Measurements from ENCODE around the gene SLC6A18. TPM values are rescaled to one million over a fixed set of nuclear protein-coding genes. Genes with fewer than 3 reads are reported as not detected.
"Not testable (repeated sequence)": the region's sequence is repeated elsewhere in the genome, so short reads cannot be mapped to it uniquely, and the experiment has no call there.

Gene SLC6A18
- total RNA-seq, 2 donors from 2014 or later, result 0.11 TPM; not detected in 1

DNA sequence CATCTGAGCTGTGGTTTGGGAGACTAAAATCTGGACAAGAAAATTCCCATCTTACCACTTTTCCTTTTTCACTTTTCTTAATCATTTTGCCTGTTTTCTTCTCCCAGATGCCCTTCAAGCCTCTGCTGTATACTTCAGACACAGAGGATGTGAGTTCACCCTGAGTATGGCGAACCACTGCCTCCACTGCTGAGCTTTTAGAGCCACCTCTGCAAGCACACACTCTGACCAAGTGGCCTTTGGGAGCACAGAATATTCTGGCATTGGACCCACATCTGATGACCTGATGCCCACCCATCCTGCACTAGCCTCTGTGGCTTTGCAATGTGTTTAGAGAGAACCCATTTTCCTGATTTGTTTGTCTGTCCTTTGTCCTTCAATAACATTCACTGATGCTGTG, 37.2 kb downstream of the SLC6A18 start:
- DNase-seq (no peak), ATAC-seq (no peak)

DNA sequence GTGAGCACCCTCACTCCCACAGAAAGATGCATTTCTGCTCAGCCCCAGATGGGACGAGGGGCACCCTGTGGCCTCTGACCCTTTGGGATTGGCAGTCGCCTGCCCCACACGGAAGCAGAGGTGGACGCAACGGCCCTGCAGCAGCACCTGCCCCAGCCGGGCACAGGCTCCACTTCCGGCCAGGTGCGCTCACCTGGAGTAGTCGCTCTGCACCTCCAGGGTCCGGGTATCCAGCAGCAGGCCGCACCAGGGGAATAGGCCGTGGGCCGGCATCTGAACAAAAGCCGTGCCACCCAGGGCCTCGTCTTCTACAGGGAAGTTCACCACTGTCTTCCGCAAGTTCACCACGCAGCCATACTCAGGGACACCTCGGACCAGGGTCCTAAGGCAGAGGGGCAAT, 39.0 kb downstream of the SLC6A18 start:
- no peak for ATAC-seq
- intact Hi-C loops (cut with DNase I, micrococcal nuclease), result no loop called here
- no peak for DNase-seq

More for the DNA sequence above, 37.2 kb downstream of the SLC6A18 start:
- intact Hi-C loops (cut with DNase I, micrococcal nuclease), result no loop called here

DNA sequence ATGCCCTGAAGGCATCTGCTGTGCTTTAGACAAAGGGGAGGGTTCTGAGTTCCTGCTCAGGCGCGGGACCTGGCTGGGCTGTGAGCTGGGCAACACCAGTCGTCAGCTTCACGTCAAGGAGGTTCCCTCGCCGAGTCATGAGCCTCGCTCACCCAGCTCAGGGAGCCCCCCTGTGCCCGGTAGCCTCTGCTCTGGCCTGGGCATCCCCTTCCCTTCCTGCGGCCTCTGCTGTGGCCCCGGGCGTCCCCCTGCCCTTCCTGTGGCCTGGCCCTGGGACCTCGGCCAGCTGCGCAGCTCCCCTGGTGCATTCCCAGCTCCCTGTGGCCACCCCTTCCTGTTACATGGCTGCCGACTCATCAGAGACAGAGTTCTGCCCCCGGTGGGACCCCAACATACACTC, 39.8 kb downstream of the SLC6A18 start:
- no peak for ATAC-seq
- intact Hi-C loops (cut with DNase I, micrococcal nuclease), result no loop called here
- DNase-seq, result no peak

DNA sequence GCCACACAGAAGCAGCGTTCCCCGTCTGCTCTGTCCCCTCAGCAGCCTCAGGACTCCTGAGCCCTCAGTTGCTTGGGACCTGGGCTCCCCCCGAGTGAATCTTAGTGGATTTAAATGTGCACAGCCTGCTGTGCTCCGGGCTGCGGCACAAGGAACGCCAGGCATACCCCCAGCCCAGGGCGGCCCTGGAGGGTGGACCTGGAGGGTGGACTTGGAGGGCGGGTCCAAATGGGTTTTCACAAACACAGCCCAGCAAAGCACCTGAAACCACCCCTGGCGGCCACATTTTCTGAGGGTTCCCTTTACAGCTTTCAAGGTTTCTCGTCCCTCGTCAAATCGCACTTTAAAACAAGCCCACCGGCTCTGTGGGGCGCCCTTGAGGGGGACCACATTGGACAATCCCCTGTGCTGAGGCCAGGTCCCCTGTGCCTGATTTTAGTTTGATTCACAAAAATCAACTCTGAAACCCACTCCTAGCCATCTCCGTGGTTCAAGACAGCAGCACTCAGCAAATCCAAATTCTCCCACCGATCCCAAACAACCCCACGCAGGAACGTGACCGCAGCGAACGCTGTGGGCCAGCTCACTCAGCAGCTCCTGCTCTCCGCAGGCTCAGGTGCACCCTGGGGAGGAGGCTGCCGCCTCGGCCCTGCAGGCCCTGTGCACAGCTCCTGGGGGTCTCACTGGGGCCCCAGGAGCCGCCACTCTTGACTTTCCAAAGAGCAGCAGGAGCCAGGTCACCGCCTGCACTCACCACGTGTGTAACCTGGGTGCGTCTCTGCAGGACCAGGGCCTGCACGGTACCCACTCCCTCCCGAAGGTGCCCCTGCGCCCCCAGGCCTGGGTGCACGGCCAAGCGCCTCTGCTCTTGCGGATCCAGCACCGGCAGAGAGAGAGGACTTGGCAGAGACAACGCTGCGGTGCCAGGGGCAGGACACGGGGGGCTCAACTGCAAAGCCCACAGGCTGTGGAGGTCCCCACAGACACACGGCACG, 40.6 kb downstream of the SLC6A18 start:
- intact Hi-C loops (cut with DNase I, micrococcal nuclease), result no loop called here
- ATAC-seq (no peak), DNase-seq (no peak)

DNA sequence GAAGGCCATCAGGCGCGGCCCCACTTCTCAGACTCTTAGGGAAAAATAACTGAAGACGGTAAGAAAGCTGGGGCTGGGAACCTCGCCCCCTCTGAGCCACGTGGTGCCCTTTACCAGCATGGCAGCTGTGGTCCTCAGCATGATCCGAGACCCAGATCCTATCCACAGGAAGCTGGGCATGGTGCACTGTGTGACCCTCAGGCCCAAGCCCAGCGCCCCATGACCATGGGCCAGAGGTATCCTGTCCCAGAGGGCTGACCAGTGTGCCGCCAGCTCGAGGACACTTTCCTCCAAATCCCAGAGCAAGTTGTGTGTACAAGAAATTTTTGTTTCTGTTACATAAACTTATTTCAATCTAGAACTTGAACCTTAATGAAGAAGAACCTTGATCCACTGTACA, 41.6 kb downstream of the SLC6A18 start:
- ATAC-seq (no peak), DNase-seq (no peak)
- intact Hi-C loops (cut with DNase I, micrococcal nuclease), result no loop called here

DNA sequence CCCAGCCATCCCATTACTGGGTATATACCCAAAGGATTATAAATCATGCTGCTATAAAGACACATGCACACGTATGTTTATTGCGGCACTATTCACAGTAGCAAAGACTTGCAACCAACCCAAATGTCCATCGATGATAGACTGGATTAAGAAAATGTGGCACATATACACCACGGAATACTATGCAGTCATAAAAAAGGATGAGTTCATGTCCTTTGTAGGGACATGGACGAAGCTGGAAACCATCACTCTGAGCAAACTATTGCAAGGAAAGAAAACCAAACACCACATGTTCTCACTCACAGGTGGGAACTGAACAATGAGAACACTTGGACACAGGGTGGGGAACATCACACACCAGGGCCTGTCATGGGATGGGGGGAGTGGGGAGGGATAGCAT, 42.3 kb downstream of the SLC6A18 start:
- ATAC-seq; DNase-seq; intact Hi-C loops (cut with DNase I, micrococcal nuclease): not testable (repeated sequence)

DNA sequence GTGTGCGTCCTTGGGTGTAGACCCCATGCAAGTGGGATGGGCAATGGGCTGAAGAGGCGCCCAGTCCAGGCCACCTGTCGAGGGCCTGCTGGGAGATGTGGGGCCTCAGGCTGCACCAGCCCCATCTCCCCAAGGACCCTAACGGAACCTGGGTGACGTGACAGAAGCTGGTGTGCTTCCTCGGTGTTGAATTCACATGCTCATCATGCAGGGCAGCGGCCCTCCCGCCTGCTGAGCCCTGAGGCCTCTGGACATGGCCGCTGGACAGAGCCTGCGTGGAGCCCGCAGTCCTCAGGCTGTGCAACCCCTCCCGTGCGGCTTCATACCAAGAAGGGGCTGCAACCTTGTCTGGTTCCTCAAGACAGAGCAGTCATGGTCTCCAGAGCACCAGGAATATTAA, 42.9 kb downstream of the SLC6A18 start:
- intact Hi-C loops (cut with DNase I, micrococcal nuclease), result no loop called here
- DNase-seq (no peak), ATAC-seq (no peak)

DNA sequence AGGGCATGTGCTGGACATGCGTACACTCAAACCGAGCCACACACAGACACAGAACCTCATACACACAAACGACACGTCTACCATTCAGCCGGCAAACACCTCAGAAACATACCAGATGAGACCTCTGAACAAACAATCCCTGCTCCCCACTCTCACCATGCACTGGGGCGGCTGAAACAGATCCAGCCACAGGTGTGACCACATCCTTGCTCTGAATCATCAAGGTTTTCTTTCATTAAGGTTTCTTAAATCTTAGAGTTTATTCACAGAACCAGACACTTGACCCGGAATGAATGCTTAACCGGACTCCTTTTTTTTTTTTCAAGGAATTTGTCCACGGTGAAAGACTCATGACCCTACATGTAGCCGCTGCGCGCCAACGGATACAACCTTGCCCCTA, 43.5 kb downstream of the SLC6A18 start:
- intact Hi-C loops (cut with DNase I, micrococcal nuclease), result no loop called here
- no peak for DNase-seq
- ATAC-seq, result no peak

DNA sequence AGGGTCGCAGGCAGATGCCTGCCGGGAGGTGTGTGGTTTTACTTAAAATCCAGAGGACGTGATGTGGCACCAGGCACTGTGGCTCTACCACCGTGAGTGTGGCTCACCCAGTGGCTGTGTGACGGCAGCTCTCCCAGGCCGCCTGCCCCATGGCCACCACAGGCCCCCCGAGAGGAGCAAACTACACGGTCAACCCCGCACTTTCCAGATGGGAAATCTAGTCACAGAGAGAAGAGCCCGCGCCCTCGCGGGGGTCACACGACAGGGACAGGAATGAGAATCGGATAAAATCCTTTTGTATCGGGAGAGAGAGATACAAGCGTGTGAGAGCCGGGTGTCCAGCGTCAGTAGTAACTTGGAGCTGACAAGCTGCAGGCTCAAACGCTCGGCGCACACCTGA, 45.2 kb downstream of the SLC6A18 start:
- DNase-seq, result no peak
- intact Hi-C loops (cut with DNase I, micrococcal nuclease), result no loop called here
- no peak for ATAC-seq

DNA sequence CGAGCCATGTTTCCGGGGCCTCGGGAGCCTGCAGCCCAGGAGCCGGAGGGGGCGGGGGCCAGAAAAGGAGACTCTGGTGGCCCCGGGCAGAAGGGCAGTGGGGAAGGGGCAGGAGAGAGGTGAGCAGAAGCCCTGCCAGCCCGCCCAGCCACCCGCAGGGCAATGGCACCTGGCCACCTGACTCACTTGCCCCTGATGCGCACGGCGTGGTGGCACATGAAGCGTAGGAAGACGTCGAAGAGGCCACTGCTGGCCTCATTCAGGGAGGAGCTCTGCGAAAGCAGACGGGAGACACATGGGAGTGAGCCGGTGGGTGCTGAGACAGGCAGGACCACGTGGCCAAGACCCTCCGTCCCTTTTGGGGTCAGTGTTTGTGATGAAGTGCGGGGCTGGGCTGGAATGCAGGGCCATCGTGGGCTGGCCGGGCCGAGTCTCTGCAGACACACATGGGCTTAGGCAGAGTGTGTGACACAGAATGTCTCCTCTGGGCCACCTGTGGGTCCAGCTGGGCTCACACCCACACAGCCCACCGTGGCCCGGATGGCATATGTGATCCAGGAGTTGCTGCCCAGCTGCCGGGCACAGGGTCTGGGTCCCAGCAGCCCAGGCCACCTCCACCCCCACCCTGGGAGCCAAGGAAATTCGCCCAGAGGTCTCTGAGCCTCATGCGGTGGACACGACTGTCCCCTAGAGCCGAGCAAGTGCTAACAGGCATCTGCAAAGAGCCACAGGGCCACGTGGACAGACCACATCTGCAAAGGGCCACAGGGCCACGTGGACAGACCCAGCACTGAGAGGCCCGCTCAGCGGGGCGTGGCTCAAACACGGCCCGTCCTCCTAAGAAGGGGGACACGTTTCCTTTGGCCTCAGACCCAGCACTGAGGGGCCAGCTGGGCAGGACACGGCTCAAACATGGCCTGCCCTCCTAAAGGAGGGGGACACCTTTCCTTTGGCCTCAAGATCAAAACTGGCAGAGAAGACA, 46.0 kb downstream of the SLC6A18 start:
- ATAC-seq (no peak), DNase-seq (no peak)
- intact Hi-C loops (cut with DNase I, micrococcal nuclease), result no loop called here

DNA sequence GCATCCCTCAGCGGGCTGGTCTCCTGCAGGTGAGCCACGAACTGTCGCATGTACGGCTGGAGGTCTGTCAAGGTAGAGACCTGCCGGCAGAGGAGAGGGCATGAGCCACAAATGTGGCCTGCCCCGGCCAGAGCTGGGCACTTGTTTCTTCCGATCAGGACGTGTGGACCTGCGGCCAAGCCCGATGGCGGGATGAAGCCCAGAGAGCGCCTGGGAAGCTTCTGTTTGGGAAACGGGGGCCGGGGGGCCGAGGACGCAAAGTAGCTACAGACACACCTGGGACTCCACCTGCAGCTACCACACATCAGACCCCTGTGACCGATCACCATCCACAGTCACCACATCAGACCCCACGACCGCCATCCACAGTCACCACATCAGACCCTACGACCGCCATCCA, 47.0 kb downstream of the SLC6A18 start:
- intact Hi-C loops (cut with DNase I, micrococcal nuclease), result no loop called here
- ATAC-seq, result no peak
- no peak for DNase-seq

DNA sequence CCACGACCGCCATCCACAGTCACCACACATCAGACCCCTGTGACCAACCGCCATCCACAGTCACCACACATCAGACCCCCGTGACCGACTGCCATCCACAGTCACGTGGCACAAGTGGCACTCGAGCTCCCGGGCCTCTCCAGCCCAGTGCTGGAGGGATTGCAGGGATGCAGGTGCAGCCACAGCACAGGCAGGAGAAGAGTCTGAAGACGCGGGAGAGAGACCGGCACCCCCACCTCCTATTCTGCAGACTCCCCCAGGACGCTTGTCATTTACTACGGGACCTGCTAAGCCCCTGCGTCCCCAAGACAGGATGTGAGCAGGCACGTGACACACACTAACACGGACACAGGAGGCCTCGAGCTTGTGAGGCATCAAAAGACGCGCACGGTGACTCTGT, 48.6 kb downstream of the SLC6A18 start:
- ATAC-seq (no peak), DNase-seq (no peak)
- intact Hi-C loops (cut with DNase I, micrococcal nuclease), result no loop called here

DNA sequence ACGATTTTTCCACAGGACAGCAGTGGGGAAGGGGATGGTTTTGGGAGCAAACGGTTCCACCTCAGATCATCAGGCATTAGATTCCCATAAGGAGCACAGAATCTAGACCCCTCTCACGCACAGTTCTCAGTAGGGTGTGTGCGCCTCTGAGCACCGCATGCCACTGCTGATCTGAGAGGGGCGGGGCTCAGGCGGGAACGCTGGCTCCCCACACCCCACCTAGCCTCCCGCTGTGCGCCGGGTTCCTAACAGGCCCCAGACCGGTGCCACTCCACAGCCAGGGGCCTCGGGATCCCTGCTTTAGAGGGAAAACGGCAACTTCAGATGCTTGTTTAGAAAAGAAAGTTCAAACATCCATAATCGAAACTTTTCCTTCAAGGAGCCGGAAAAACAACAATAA, 49.3 kb downstream of the SLC6A18 start:
- intact Hi-C loops (cut with DNase I, micrococcal nuclease), result no loop called here
- no peak for DNase-seq
- ATAC-seq, result no peak

DNA sequence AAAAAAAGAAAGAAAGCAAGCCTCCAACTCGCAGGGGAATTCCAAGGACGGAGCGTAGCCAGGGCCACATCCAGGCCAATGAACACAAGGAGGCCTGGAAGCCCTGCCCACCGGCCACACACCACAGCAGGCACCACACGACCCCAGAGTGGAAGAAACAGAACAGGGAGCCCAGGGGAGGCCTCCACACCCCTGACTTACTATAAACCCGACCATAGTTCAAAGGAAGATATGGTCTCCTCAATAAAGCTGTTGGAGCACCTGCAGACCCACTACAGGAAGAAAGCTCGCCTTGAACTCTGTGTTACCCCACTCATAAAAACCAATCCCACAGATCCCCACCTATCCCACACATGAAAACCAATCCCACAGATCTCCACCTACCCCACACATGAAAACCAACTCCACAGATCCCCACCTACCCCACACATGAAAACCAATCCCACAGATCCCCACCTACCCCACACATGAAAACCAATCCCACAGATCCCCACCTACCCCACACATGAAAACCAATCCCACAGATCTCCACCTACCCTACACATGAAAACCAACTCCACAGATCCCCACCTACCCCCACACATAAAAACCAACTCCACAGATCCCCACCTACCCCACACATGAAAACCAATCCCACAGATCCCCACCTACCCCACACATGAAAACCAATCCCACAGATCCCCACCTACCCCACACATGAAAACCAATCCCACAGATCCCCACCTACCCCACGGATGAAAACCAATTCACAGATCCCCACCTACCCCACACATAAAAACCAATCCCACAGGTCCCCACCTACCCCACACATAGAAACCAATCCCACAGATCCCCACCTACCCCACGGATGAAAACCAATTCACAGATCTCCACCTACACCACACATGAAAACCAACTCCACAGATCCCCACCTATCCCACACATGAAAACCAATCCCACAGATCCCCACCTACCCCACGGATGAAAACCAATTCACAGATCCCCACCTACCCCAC, 50.5 kb downstream of the SLC6A18 start:
- DNase-seq; ATAC-seq; intact Hi-C loops (cut with DNase I, micrococcal nuclease): not testable (repeated sequence)

DNA sequence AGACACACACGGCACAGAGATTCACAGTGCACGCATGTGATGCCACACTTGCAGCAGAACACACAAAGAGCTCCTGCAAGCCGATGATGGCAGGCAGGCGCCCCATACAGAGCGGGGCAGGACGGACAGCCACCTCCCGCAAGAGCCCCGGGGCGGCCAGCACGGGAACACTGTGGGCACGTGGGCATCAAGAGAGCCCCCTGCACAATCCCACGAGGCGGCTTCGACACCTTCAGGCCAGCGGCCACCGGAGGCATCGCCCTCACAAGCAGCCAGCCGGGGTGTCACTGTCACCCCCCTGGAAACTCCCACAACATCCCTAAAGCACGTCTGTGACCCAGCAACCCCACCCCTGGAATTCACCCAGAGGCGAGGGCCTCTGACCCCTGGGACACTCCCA, 51.7 kb downstream of the SLC6A18 start:
- intact Hi-C loops (cut with DNase I, micrococcal nuclease), result no loop called here
- DNase-seq (no peak), ATAC-seq (no peak)

DNA sequence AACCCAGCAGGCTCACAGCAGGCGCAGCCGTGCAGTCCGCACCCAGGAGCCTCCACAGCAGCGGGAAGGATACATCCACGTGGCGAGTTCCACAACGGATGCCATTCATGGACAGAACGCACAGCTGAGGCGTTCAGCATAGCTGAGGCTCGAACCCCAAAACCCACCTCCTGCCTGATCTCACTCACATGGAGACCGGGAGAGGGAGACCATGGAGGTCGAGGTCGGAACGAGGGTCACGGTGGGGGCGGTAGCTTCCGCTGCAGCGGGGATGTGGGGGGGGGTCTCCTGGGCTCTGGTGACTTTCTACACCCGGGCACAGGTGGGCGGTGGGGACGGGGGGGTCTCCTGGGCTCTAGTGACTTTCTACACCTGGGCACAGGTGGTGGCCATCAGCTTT, 52.1 kb downstream of the SLC6A18 start:
- no peak for DNase-seq
- intact Hi-C loops (cut with DNase I, micrococcal nuclease), result no loop called here
- no peak for ATAC-seq

DNA sequence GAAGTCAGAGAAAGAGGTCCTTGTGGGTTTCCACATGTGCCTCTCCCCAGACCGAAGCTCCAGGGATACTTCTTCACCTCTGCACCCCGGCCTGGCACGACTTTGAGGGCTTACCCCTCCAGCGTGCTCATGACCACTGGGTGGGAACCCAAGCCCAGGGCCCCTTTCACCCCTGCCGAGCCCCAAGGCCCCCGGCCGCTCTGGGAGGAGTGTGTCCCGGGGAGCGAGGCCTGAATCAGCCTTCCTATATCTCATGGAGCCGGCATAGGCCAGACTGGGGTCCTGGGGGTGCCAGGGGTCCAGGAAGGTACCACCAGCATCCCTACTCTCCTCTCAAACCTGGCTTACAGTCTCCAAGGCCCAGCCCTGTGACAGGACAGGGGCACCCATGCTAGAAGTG, 52.6 kb downstream of the SLC6A18 start:
- intact Hi-C loops (cut with DNase I, micrococcal nuclease), result no loop called here
- ATAC-seq (no peak), DNase-seq (no peak)

DNA sequence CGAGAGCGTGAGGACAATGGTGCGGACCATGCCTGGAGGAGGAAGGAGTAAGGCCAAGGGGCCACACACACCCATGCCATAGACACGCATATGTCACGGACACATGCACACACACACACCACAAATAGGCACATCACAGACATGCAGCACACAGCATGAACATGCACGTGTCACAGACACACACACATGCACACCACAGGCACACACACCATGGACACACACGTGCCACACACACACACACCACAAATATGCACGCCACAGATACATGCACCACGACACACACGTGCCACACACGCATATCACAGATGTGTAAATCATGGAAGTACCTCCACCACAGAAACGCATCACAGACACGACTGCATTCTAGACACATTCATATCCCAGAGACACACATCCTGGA, 53.0 kb downstream of the SLC6A18 start:
- DNase-seq (no peak), ATAC-seq (no peak)
- intact Hi-C loops (cut with DNase I, micrococcal nuclease), result no loop called here

Data from left colon (tissue), 2 donors.